Endothelial cell (in vitro differentiated cells): ENCODE measurements around the gene CBLL2. TPM values are rescaled to one million over a fixed set of nuclear protein-coding genes. Genes with fewer than 3 reads are reported as not detected.

Experiments used
- DNase-seq: peaks from one replicate; pipeline ENCODE4 v3.0.0; 2021; ENCODE audit warnings: low spot score
- H3K27ac Mint-ChIP-seq: one replicate; pipeline ENCODE4 v1.8.0; 2021; ENCODE audit warnings: mixed read lengths, inconsistent platforms; ENCODE audit not compliant: unreplicated experiment
- H3K27me3 Mint-ChIP-seq: one replicate; pipeline ENCODE4 v1.8.0; 2021; ENCODE audit warnings: mild to moderate bottlenecking, moderate library complexity, mixed read lengths, inconsistent platforms; ENCODE audit not compliant: unreplicated experiment
- H3K36me3 Mint-ChIP-seq: one replicate; pipeline ENCODE4 v1.8.0; 2021; ENCODE audit warnings: mild to moderate bottlenecking, low read depth, mixed read lengths, inconsistent platforms; ENCODE audit not compliant: unreplicated experiment
- H3K4me1 Mint-ChIP-seq: one replicate; pipeline ENCODE4 v1.8.0; 2021; ENCODE audit warnings: mild to moderate bottlenecking, mixed read lengths, inconsistent platforms; ENCODE audit not compliant: unreplicated experiment
- H3K4me3 Mint-ChIP-seq: one replicate; pipeline ENCODE4 v1.8.0; 2021; ENCODE audit warnings: mild to moderate bottlenecking, mixed read lengths, inconsistent platforms; ENCODE audit not compliant: unreplicated experiment
- H3K9me3 Mint-ChIP-seq: one replicate; pipeline ENCODE4 v1.8.0; 2021; ENCODE audit warnings: mixed read lengths, inconsistent platforms; ENCODE audit not compliant: unreplicated experiment
- total RNA-seq: library from RNA; stranded (reverse); fragmentation: NEBNext Ultra II Directional; extraction: Animal tissue kit (Norgen Biotek cat#: 25700); gene quantifications from one replicate; pipeline ENCODE4 v1.2.1, GENCODE V29; 2021; ENCODE audit not compliant: unreplicated experiment
- TF ChIP-seq, protein P1 (sequence below): fragments of 200-600 bp; sonication (generic); IDR thresholded peaks from one replicate; pipeline ENCODE4 v1.5.0; 2021; ENCODE audit warnings: antibody characterized with exemption; ENCODE audit not compliant: unreplicated experiment

Gene CBLL2
- total RNA-seq, 1 donor from 2014 or later = not detected

DNA sequence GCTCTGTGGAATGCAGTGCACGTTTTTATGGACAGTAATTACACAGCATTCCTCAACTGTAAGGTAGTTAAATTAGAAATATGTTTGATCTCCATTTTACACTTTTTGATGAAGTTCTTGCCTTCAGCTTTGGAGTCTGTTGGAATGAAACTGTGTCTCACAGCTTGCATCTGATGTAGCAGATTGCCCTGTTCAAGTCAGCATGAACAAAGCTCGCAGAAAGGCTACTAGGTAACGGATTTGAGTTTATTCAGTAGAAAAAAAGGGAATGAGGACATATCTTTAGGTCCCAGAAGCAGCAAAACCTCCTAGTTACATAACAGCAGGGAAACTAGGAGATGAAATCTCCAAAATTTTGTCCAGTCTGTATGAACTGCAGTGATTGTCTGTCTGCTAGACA, 24.3 kb upstream of the CBLL2 start:
- Mint-ChIP-seq H3K9me3 (no peaks in the 10 kb centered on the region), H3K27me3 (peaks cover 1% of the 10 kb centered on the region), H3K4me1 (no peaks in the 10 kb centered on the region), H3K27ac (no peak overlapping the region), H3K4me3 (no peak overlapping the region), H3K36me3 (no peaks in the 10 kb centered on the region)
- TF ChIP-seq, protein P1, sequence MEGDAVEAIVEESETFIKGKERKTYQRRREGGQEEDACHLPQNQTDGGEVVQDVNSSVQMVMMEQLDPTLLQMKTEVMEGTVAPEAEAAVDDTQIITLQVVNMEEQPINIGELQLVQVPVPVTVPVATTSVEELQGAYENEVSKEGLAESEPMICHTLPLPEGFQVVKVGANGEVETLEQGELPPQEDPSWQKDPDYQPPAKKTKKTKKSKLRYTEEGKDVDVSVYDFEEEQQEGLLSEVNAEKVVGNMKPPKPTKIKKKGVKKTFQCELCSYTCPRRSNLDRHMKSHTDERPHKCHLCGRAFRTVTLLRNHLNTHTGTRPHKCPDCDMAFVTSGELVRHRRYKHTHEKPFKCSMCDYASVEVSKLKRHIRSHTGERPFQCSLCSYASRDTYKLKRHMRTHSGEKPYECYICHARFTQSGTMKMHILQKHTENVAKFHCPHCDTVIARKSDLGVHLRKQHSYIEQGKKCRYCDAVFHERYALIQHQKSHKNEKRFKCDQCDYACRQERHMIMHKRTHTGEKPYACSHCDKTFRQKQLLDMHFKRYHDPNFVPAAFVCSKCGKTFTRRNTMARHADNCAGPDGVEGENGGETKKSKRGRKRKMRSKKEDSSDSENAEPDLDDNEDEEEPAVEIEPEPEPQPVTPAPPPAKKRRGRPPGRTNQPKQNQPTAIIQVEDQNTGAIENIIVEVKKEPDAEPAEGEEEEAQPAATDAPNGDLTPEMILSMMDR = no peak
- no peak for DNase-seq

DNA sequence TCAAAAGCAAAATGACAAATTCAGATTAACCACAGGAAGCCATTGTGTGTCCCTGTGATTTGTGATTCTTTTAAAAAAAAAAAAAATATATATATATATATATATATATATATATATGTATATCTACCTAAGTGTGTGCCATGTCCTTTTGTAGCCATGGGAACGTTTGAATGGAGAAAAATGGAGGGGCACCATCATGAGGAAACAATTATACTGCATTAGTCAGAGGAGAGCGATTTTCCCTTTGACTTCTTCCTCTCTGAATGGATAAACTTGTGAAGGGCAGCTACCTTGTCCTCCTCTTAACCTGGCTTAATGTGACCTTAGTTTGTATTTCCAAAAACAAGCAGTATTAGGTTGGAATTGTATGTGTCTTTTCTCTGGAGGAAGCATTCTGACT, 23.3 kb upstream of the CBLL2 start:
- no peaks in the 10 kb centered on the region for H3K9me3 Mint-ChIP-seq
- DNase-seq = no peak
- H3K27ac Mint-ChIP-seq = no peak overlapping the region
- H3K4me3 Mint-ChIP-seq = no peak overlapping the region
- no peaks in the 10 kb centered on the region for H3K36me3 Mint-ChIP-seq
- TF ChIP-seq, protein P1 = no peak
- H3K4me1 Mint-ChIP-seq = no peaks in the 10 kb centered on the region
- H3K27me3 Mint-ChIP-seq = peaks cover 1% of the 10 kb centered on the region

DNA sequence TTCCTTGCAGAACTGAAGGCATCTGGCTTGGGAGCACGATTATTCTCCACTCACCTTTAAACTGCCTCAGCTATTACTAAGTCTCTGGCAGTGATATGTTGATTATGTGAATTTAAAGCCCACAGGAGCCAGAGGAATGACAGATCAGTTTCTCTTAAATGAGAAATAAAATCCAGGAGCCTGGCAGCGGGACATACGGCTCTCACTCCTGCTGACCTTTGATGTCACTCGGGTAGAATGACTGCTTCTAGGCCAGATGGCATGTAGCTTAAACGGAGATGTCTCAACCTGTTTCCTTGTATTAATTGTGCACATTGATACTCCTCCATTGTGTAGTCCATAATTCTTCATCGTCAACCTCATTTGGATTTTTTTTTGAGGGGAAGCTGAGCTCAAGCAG, 4.0 kb upstream of the CBLL2 start:
- DNase-seq = no peak
- H3K4me1 Mint-ChIP-seq = no peaks in the 10 kb centered on the region
- no peaks in the 10 kb centered on the region for H3K27me3 Mint-ChIP-seq
- H3K36me3 Mint-ChIP-seq = no peaks in the 10 kb centered on the region
- TF ChIP-seq, protein P1 = no peak
- H3K4me3 Mint-ChIP-seq = no peak overlapping the region
- H3K27ac Mint-ChIP-seq = no peak overlapping the region
- H3K9me3 Mint-ChIP-seq = no peaks in the 10 kb centered on the region

DNA sequence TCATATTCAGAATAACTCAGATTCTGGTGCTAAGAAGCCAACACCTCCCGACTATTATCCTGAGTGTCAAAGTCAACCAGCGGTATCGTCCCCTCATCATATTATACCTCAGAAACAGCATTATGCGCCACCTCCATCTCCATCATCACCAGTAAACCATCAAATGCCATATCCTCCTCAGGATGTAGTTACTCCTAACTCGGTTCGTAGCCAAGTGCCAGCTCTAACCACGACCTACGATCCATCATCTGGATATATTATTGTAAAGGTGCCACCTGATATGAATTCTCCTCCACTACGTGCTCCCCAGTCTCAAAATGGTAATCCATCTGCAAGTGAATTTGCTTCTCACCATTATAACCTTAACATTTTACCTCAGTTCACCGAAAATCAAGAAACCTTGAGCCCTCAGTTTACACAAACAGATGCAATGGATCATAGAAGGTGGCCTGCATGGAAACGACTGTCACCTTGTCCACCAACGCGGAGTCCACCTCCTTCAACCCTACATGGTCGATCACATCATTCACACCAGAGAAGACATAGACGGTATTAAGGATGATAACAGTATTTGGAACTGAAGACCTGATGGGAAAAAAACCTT, 1.1 kb downstream of the CBLL2 start:
- Mint-ChIP-seq H3K4me3 (no peak overlapping the region), H3K4me1 (no peaks in the 10 kb centered on the region), H3K9me3 (no peaks in the 10 kb centered on the region), H3K36me3 (no peaks in the 10 kb centered on the region), H3K27me3 (no peaks in the 10 kb centered on the region), H3K27ac (no peak overlapping the region)
- TF ChIP-seq, protein P1 = no peak
- no peak for DNase-seq

DNA sequence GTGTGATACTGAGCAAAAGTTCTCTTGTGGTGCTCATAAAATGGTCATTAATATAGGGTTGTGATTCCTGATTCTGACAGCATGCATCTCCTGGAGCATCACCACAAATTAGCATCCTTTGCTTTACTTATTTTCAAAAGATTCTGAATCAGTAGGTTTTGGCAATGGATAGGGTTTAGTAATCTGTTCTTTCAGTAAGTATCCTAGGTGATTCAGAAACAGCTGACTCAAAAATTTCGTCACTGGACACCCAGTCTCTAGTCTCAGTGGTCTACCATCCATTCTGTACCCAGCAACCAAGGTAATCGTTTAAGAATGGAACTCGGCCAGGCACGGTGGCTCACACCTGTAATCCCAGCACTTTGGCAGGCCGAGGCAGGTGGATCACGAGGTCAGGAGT, 4.1 kb downstream of the CBLL2 start:
- Mint-ChIP-seq H3K27me3 (peaks cover 3% of the 10 kb centered on the region), H3K4me3 (no peak overlapping the region), H3K4me1 (no peaks in the 10 kb centered on the region), H3K36me3 (no peaks in the 10 kb centered on the region), H3K27ac (no peak overlapping the region), H3K9me3 (no peaks in the 10 kb centered on the region)
- DNase-seq = no peak
- TF ChIP-seq, protein P1 = no peak
